Measurements from ENCODE around the gene SMG7.

SMG7 gene

GRCh38 chr1:183515002-183515689, 42.8 kb downstream of the SMG7 start:
- DNase-seq = no peak

DNA sequence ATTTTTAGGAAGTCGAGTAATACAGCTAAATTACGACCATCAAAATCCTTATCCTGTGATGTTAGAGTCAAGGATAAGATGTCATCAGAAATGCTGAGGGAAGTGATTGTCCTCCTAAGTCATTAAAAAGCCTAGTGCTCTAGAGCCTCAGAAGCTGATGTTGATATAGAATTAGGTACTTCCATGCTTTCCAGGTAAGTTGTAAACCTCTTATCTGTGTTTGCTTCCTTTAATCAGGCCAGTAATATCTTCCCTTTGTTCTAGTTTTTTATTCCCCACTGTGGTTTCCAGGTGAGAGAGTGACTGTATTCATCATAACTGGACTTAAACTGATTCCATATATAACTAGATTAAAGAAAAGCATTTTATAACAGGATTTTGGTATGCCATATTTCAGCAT, 44.4 kb downstream of the SMG7 start:
- DNase-seq = no peak

GRCh38 chr1:183517401-183517800, 45.1 kb downstream of the SMG7 start:
- no peak for DNase-seq

DNA sequence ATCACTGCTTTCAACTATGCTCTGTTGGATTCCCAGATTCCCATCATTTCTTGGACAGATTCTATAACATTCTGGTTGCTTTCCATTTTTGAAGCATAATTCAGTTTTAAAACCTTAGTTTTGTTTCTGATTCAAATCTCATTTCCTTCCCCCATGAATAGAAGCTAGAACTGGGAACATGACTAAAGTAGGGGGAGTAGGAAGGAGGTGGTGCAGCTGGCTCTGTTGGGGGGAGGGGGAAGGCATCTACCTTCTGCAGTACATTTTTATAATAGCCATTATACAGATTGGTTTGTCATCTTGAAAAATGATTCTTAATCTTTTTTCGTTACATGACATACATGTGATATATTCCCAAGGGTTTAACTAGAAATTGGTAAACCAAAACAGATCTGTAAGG, 48.1 kb downstream of the SMG7 start:
- DNase-seq = no peak

DNA sequence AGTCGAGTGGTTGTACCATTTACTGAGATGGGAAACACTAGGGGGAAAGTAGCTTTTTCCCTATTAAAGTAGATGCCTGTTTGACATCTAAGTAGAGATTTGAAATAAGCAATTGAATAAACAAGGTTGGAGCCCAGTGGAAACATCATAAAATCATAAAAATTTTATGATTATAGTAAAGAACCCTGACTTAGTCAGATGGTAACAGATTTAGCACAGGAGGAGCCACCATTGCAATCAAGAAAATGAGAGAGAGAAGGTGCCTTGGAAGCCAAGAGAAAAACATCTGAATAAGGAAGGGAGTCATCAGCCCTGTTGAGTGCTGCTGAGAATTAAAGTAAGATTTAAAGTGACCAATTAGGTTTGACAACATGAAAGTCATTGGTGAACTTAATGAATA, 49.8 kb downstream of the SMG7 start:
- DNase-seq = no peak

- no peak for DNase-seq
These were observed 56.3 kb downstream of the SMG7 start for GRCh38 chr1:183528577-183528976.

DNA sequence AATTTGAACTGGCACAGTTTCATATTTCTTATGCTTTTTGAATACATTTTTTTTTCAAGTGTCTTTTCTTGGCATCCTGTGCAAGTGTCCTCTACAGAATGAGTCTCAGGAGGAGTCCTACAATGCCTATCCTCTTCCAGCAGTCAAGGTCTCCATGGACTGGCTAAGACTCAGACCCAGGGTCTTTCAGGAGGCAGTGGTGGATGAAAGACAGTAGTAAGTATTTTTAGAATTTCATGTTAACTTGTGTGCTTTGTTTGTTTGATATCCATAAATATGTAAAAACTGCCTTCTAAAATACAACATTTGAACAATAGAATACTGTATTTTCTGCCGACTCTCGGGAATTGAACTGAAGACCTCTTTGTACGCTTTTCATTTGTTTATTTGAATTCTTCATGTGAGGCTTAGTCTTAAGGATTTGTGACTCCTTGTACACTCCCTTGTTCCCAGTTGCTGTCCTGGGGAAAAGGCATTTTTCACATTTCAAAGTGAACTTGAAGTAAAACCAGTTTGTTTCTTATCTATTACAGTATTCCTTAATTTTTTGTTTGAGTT, 61.4 kb downstream of the SMG7 start:
- no peak for DNase-seq

DNA sequence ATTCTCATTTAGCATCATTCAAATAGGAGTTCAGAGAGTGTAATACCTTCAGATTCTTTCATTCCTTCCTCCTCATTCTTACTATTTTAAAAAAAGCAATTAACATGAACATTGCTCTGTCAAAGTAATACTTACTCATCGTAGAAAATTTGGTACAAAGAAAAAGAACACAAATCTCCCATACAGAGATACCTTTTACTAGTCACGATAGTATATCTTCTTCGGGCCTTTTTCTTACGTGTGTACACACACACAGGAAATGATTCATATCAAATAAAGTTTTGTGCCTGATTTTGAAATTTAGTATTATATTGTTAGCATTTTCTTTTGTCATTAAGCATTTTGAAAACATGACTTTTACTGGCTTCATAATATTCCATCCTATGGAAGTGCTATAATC, 65.1 kb downstream of the SMG7 start:
- DNase-seq = no peak

DNA sequence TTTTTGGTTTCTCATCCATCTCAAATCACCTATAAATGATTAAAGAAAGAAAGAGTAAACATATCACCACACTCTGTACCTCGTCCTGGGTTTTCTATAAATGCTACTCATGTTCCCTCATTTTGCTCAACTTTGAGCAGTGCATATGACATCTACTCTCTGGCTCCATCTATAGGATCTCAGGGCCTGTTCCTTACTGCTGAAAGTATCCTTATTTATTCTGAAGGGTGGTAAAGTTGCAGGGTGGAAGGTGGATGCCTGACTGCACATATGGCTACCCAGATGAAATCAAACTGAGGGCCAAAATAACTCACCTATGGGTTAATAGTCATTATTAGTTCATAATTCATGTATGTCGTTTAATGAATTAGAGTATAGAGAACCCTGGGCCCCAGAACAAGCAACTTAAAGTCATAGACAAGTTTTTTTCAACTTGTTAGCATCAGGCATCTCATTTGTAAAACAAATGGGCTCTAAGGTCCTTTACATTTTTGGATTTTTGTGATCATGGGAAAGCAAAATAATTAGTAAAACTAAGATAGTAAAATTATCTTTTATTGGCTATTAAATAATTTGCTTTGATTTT, 71.4 kb downstream of the SMG7 start:
- no peak for DNase-seq

- DNase-seq = no peak
These were observed 72.4 kb downstream of the SMG7 start for GRCh38 chr1:183544598-183545297.

DNA sequence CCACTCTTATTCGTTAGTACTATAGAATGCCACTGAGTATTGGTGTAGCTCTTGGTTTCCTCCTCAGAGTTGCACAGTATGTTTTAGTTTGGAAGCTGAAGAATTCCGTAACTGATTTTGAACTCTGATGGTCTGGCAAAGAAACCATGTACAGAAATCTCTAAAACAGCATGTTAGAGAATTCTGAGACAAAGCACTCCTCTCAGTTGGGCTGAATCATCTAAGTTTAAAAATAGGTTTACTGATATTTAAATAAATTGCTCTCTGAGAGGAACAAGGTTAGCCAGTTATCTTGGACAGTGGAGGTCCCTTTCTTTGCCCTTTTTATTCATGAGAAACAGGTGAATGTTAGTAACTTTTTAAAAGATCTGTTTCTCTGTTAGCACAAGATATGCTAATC, 74.1 kb downstream of the SMG7 start:
- DNase-seq = no peak

DNA sequence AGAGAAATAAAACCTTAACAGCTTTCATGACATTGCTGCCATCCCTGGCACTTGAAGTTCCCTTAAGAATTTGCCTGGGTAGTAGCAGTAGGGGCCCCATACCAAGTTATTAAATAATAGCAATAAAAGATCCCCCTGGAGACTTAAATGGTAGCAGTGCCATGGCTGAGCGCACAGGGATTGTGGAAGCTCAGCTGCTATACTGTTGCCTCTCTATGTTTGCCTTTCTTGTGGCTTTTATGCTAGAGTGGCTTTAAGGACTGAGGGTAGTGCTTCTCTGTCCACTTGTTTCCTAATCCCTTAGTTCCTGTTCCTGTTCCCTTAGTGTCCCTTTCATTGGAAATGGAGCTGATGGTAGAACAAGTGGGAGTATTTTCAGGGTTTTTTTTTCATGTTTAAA, 75.8 kb downstream of the SMG7 start:
- no peak for DNase-seq

GRCh38 chr1:183550915-183551314, 78.6 kb downstream of the SMG7 start:
- DNase-seq = no peak

DNA sequence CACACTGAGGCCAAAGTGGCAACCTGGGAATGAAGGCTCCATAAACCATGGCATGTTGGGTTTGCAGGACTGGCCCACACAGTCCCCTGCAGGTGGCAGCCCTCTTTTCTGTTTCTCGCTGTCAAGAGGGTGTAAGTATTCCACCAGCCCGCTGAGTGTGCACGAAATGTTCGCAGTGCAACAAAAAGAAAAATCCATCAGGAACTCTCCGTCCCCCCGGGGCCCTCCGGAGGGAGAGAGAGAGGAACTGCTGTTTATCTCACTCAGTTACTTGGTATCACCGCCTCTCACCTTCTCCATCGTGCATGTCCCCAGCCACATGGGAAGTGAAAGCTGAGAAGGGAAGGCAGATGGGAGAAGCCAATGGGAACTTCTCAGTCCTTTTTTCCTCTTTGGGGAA, 79.6 kb downstream of the SMG7 start:
- DNase-seq = no peak

- DNase-seq = no peak
These were observed 80.1 kb downstream of the SMG7 start for GRCh38 chr1:183552441-183552840.

- DNase-seq = no peak
These were observed 80.6 kb downstream of the SMG7 start for GRCh38 chr1:183552891-183553290.

DNA sequence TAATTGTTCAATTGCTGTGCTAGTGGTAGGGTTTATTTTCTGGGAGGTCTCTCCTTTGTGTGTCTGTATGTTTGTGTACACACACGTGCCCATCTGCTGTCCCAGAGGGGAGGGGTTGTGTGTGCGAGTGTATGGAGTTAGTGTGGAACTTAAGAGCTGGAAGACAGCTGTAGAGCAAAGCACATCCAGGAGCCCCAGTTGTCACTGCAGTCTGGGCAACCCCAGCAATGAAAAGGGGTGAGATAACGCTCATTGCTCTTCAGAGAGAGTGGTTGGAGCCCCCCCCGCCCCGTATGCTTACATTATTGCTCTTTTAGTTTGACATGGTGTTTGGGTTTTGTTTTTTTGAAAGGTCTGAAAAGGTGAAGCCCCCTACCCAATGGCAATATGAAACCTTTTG, 81.0 kb downstream of the SMG7 start:
- no peak for DNase-seq

- no peak for DNase-seq
These were observed 81.5 kb downstream of the SMG7 start for GRCh38 chr1:183553764-183554163.

DNA sequence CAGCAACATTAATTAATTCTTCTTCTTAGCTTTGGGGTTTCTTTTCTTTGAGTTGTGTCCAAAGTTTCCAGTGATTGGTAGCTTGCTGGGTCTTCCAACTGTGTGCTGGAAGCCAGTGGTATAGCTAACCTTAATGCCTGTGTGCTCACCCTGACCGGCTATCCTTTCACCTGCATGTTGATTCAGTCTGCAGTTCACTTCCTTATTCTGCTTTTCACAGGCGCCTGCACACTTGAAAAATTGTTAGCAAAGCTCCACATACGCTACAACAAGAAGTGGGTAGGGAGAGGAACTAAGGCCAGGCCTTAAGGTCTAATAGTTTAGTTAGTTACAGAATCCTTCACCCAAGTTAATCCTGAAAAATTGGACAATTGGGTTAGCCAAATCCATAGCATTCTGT, 82.3 kb downstream of the SMG7 start:
- DNase-seq = no peak

- DNase-seq = no peak
These were observed 86.8 kb downstream of the SMG7 start for GRCh38 chr1:183559061-183559460.

- DNase-seq = no peak
These were observed 90.4 kb downstream of the SMG7 start for GRCh38 chr1:183562701-183563100.

- no peak for DNase-seq
These were observed 93.0 kb downstream of the SMG7 start for GRCh38 chr1:183565261-183565660.

GRCh38 chr1:183566026-183566425, 93.7 kb downstream of the SMG7 start:
- no peak for DNase-seq

DNA sequence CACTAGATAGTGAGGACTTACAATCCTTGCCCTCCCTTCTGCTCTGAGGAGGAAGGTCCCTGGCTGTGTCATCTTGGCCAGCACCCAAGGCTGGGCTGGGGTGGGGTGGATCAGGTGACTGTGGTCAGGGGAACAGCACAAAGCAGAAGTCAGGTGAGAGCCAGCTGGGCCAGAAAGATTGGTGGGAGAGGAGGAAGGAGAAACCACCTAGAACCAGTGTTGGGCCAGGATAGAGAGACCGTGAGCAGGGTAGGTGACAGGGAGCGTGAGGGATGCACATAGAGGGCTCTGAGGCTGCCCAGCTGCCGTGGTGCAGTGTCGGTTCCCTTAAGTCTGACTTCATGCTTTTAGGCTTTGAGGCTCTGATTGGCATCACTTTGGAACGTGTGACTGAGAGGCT, 95.3 kb downstream of the SMG7 start:
- no peak for DNase-seq
